ENCODE measurements around the gene BOC. TPM values are rescaled to one million over a fixed set of nuclear protein-coding genes. Genes with fewer than 3 reads are reported as not detected.

The BOC gene
- total RNA-seq, 1 donor from 2014 or later, result 22.4 TPM

DNA sequence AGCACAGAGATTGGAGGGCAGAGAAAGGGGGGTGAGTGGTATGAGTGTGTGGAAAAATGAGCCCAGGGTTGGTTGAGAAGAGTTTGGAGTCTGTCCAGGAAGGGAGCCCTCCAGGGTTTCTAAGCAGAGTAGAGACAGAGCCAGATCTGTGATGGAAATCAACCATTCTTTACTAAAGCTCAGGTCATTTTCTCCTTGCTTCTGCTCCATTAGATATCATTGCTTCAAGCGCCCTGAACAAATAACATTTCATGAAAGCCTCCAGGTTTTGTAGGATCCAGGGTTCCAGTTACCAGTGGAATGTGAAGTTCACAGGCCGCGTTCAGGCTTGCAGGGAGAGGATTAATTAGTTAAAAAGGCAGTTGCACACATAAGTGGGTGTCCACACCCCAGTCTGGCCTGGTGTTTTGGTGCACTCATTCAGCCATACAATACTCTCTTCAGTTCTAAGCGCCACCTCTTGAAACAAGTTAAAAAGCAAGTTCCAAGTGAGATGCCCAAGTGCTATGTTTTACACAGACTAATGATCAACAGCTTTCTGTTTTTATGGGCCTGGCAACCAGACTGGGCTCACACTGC, 16.4 kb upstream of the BOC start:
- H3K27ac Mint-ChIP-seq (ENCODE audit: unreplicated experiment), result no peak overlapping the region
- no peak overlapping the region for H3K4me3 Mint-ChIP-seq (ENCODE audit: unreplicated experiment)
- H3K4me1 Mint-ChIP-seq (ENCODE audit: unreplicated experiment), result peaks cover 16% of the 10 kb centered on the region
- no peaks in the 10 kb centered on the region for H3K27me3 Mint-ChIP-seq (ENCODE audit: unreplicated experiment)
- H3K9me3 Mint-ChIP-seq (ENCODE audit: unreplicated experiment), result peaks cover 3% of the 10 kb centered on the region
- TF ChIP-seq, protein P1, sequence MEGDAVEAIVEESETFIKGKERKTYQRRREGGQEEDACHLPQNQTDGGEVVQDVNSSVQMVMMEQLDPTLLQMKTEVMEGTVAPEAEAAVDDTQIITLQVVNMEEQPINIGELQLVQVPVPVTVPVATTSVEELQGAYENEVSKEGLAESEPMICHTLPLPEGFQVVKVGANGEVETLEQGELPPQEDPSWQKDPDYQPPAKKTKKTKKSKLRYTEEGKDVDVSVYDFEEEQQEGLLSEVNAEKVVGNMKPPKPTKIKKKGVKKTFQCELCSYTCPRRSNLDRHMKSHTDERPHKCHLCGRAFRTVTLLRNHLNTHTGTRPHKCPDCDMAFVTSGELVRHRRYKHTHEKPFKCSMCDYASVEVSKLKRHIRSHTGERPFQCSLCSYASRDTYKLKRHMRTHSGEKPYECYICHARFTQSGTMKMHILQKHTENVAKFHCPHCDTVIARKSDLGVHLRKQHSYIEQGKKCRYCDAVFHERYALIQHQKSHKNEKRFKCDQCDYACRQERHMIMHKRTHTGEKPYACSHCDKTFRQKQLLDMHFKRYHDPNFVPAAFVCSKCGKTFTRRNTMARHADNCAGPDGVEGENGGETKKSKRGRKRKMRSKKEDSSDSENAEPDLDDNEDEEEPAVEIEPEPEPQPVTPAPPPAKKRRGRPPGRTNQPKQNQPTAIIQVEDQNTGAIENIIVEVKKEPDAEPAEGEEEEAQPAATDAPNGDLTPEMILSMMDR (IDR thresholded peaks at IDR 0.05), result no peak
- H3K36me3 Mint-ChIP-seq (ENCODE audit: unreplicated experiment), result no peaks in the 10 kb centered on the region
- no peak for DNase-seq (ENCODE audit: extremely low spot score, unreplicated experiment)

DNA sequence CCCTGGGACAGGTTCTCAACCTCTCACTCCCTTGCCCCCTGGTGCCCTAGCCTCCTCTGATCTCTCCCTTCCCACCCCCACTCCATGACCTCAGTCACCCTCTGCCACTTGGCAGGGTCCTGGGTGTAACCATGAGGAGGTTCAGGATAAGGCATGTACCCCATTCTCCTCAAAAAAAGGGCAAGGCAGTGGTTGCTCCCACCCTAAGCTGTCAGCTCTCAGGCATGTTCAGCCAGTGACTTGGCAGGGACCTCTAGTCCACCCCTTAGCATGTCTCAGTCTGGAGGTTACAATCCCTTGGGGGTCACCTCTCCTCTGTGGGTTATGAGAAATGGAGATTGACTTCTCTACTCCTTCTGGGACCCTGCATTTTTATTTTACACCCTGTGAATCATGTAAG, 11.0 kb upstream of the BOC start:
- Mint-ChIP-seq H3K27me3 (ENCODE audit: unreplicated experiment) (no peaks in the 10 kb centered on the region), H3K4me3 (ENCODE audit: unreplicated experiment) (no peak overlapping the region), H3K9me3 (ENCODE audit: unreplicated experiment) (no peaks in the 10 kb centered on the region), H3K36me3 (ENCODE audit: unreplicated experiment) (no peaks in the 10 kb centered on the region), H3K4me1 (ENCODE audit: unreplicated experiment) (no peaks in the 10 kb centered on the region), H3K27ac (ENCODE audit: unreplicated experiment) (no peak overlapping the region)
- TF ChIP-seq, protein P1 (IDR thresholded peaks at IDR 0.05), result no peak
- DNase-seq (ENCODE audit: extremely low spot score, unreplicated experiment), result no peak

DNA sequence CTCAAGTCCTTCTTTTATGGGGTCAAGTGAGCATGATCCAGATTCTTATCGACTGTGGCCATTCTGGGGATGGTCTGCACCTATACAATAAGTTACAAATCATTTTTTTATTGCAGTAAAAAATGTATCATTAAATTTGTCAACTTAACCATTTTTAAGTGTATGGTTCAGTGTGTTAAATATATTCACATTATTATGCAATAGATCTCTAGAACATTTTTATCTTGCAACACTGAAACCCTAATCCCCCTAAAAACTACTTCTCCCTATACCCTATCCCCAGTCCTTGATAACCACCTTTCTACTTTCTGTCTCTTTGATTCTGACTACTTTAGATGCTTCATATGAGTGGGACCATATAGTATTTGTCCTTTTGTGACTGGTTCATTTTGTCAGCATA, 10.4 kb upstream of the BOC start:
- DNase-seq (ENCODE audit: extremely low spot score, unreplicated experiment), result no peak
- Mint-ChIP-seq H3K27me3 (ENCODE audit: unreplicated experiment) (no peaks in the 10 kb centered on the region), H3K36me3 (ENCODE audit: unreplicated experiment) (no peaks in the 10 kb centered on the region), H3K4me3 (ENCODE audit: unreplicated experiment) (no peak overlapping the region), H3K4me1 (ENCODE audit: unreplicated experiment) (no peaks in the 10 kb centered on the region), H3K9me3 (ENCODE audit: unreplicated experiment) (no peaks in the 10 kb centered on the region), H3K27ac (ENCODE audit: unreplicated experiment) (no peak overlapping the region)
- TF ChIP-seq, protein P1 (IDR thresholded peaks at IDR 0.05), result no peak

DNA sequence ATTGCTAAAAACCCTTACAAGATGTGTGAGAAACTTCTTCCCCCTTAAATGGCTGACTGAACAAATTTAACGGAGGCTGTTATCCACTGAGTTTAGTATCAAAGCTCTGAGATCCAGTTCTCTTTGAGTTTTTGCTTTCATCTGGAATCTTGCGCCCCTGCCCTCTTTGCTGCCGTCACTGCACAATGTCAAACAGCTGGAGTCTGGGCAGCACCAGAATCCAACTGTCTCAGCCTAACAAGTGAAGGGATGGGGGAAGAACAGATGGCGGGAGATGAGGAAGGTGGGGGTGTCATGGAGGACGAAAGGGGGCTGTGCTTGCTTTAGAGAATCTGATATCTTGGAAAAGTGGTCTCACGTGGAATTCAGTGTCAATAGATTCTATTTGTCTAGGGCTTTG, 7.0 kb upstream of the BOC start:
- Mint-ChIP-seq H3K36me3 (ENCODE audit: unreplicated experiment) (peaks cover 2% of the 10 kb centered on the region), H3K27me3 (ENCODE audit: unreplicated experiment) (no peaks in the 10 kb centered on the region), H3K4me3 (ENCODE audit: unreplicated experiment) (no peak overlapping the region), H3K9me3 (ENCODE audit: unreplicated experiment) (no peaks in the 10 kb centered on the region), H3K27ac (ENCODE audit: unreplicated experiment) (no peak overlapping the region), H3K4me1 (ENCODE audit: unreplicated experiment) (no peaks in the 10 kb centered on the region)
- no peak for DNase-seq (ENCODE audit: extremely low spot score, unreplicated experiment)
- TF ChIP-seq, protein P1 (IDR thresholded peaks at IDR 0.05), result no peak

DNA sequence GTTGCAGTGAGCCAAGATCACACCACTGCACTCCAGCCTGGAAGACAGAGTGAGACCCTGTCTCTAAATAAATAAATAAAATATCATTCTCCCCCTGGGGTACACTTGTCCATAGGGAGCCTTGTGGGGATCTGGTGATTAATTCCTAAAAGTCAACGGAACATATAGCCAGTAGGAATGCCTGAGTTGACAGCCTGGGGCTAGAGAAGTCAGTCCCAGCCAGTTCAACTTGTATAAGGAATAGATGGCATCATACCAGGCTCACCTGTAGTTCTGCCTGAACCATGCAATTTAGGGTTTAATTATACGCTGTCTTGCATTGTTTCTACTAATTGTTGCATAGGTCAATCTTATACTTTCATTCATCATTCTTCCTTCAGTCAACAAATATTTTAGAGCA, 5.9 kb upstream of the BOC start:
- TF ChIP-seq, protein P1 (IDR thresholded peaks at IDR 0.05), result no peak
- no peaks in the 10 kb centered on the region for H3K9me3 Mint-ChIP-seq (ENCODE audit: unreplicated experiment)
- H3K36me3 Mint-ChIP-seq (ENCODE audit: unreplicated experiment), result peaks cover 2% of the 10 kb centered on the region
- H3K4me1 Mint-ChIP-seq (ENCODE audit: unreplicated experiment), result peaks cover 4% of the 10 kb centered on the region
- H3K4me3 Mint-ChIP-seq (ENCODE audit: unreplicated experiment), result no peak overlapping the region
- DNase-seq (ENCODE audit: extremely low spot score, unreplicated experiment), result no peak
- H3K27me3 Mint-ChIP-seq (ENCODE audit: unreplicated experiment), result no peaks in the 10 kb centered on the region
- no peak overlapping the region for H3K27ac Mint-ChIP-seq (ENCODE audit: unreplicated experiment)

Measured in osteocyte (in vitro differentiated cells).